Liver (tissue), 3 donors: Measurements from ENCODE around the gene TCP11X2.

Experiments used
- ATF3 ChIP-seq: IDR thresholded peaks from 2 replicates; pipeline ENCODE4 v1.6.1; 2016; ENCODE audit warnings: antibody characterized with exemption
- CTCF ChIP-seq: fragments of 150-350 bp; IDR thresholded peaks from 2 replicates; pipeline ENCODE4 v1.5.1; 2017; ENCODE audit warnings: improper control_type of control experiment, low read depth, low read length; ENCODE audit not compliant: missing input control
- EGR1 ChIP-seq, 2 donors: IDR thresholded peaks; 2 replicates each; pipeline ENCODE4 v1.6.1; 2016 to 2018; ENCODE audit warnings: antibody characterized with exemption in 2 of 2, low read depth in 2 of 2
- FOXA1 ChIP-seq: IDR thresholded peaks from 2 replicates; pipeline ENCODE4 v1.6.1; 2016; ENCODE audit warnings: antibody characterized with exemption
- GABPA ChIP-seq, 2 donors: IDR thresholded peaks in 1 of 2; conservative IDR thresholded peaks in 1 of 2; 2 replicates each; pipeline ENCODE4 v1.6.1; 2016; ENCODE audit warnings: antibody characterized with exemption in 2 of 2, mild to moderate bottlenecking in 1 of 2, moderate library complexity in 1 of 2
- HNF4G ChIP-seq: IDR thresholded peaks from 2 replicates; pipeline ENCODE4 v1.6.1; 2016; ENCODE audit warnings: antibody characterized with exemption
- JUND ChIP-seq, 2 donors: IDR thresholded peaks; 2 replicates each; pipeline ENCODE4 v1.6.1; 2016; ENCODE audit warnings: antibody characterized with exemption in 2 of 2
- MAX ChIP-seq: IDR thresholded peaks from 2 replicates; pipeline ENCODE4 v1.6.1; 2016; ENCODE audit warnings: antibody characterized with exemption
- REST ChIP-seq: IDR thresholded peaks from 2 replicates; pipeline ENCODE4 v1.6.1; 2016; ENCODE audit warnings: antibody characterized with exemption, mild to moderate bottlenecking
- RXRA ChIP-seq, 2 donors: IDR thresholded peaks; 2 replicates each; pipeline ENCODE4 v1.6.1; 2017 to 2018; ENCODE audit warnings: antibody characterized with exemption in 2 of 2, mild to moderate bottlenecking in 1 of 2
- SP1 ChIP-seq: IDR thresholded peaks from 2 replicates; pipeline ENCODE4 v1.6.1; 2018; ENCODE audit warnings: antibody characterized with exemption, mild to moderate bottlenecking
- TAF1 ChIP-seq: conservative IDR thresholded peaks from 2 replicates; pipeline ENCODE4 v1.6.1; 2016; ENCODE audit warnings: antibody characterized with exemption, mild to moderate bottlenecking
- YY1 ChIP-seq: IDR thresholded peaks from 2 replicates; pipeline ENCODE4 v1.6.1; 2016; ENCODE audit warnings: antibody characterized with exemption, mild to moderate bottlenecking
- ZBTB33 ChIP-seq: IDR thresholded peaks from 2 replicates; pipeline ENCODE4 v1.6.1; 2016; ENCODE audit warnings: antibody characterized with exemption
- donor health status: healthy.
- donor health status: healthy.

- TF ChIP-seq SP1 (no peak), CTCF (no peak), GABPA (IDR thresholded peaks at IDR 0.05 in 1 of 2, conservative IDR thresholded peaks at IDR 0.05 in 1 of 2) (no peak), EGR1 (IDR thresholded peaks at IDR 0.05; ENCODE audit: low read depth in 2 of 2) (no peak), REST (no peak), FOXA1 (no peak), RXRA (IDR thresholded peaks at IDR 0.05) (no peak), ATF3 (no peak), ZBTB33 (no peak), MAX (no peak), JUND (IDR thresholded peaks at IDR 0.05) (no peak), TAF1 (no peak), YY1 (no peak), HNF4G (no peak)
Measured at GRCh38 chrX:102491766-102492165, 20.2 kb upstream of the TCP11X2 start.
